ENCODE data around the gene CDKN3.

- TF ChIP-seq EZH2 (IDR thresholded peaks at IDR 0.05; ENCODE audit: insufficient read depth, low read length): no peak
- TF ChIP-seq CTCF (IDR thresholded peaks at IDR 0.05; ENCODE audit: insufficient read depth, low read depth, low read length): no peak
These were observed 47.9 kb downstream of the CDKN3 start for GRCh38 chr14:54444681-54445080.
